Neural crest cell (in vitro differentiated cells): ENCODE data around the gene CERS5. TPM values are rescaled to one million over a fixed set of nuclear protein-coding genes. Genes with fewer than 3 reads are reported as not detected.
"Not testable (repeated sequence)": the region's sequence is repeated elsewhere in the genome, so short reads cannot be mapped to it uniquely, and the experiment has no call there.

ENCODE experiments used
- DNase-seq: peaks from one replicate; pipeline ENCODE4 v3.0.0; 2021; ENCODE audit warnings: low read depth, mixed read lengths, low spot score
- H3K27ac Mint-ChIP-seq: one replicate; pipeline ENCODE4 v1.8.0; 2021; ENCODE audit warnings: mild to moderate bottlenecking, mixed read lengths; ENCODE audit not compliant: unreplicated experiment
- H3K27me3 Mint-ChIP-seq: 2 replicates; pipeline ENCODE4 v1.8.0; 2021; ENCODE audit warnings: low read depth, mild to moderate bottlenecking, mixed read lengths
- H3K36me3 Mint-ChIP-seq: 2 replicates; pipeline ENCODE4 v1.8.0; 2021; ENCODE audit warnings: low read depth, mild to moderate bottlenecking, mixed read lengths
- H3K4me1 Mint-ChIP-seq: 2 replicates; pipeline ENCODE4 v1.8.0; 2021; ENCODE audit warnings: mixed read lengths
- H3K4me3 Mint-ChIP-seq: one replicate; pipeline ENCODE4 v1.8.0; 2021; ENCODE audit warnings: mild to moderate bottlenecking, mixed read lengths
- H3K9me3 Mint-ChIP-seq: 2 replicates; pipeline ENCODE4 v1.8.0; 2021; ENCODE audit warnings: mixed read lengths
- total RNA-seq: library from RNA; stranded (reverse); gene quantifications from 2 replicates; pipeline ENCODE4 v1.2.1, GENCODE V29; 2021
- TF ChIP-seq, protein P1 (sequence below): fragments of 200-600 bp; sonication (generic); conservative IDR thresholded peaks from 2 replicates; pipeline ENCODE4 v1.5.0; 2021; ENCODE audit warnings: antibody characterized with exemption, mild to moderate bottlenecking

Gene CERS5
- total RNA-seq, 1 donor from 2014 or later = 61.7 TPM

DNA sequence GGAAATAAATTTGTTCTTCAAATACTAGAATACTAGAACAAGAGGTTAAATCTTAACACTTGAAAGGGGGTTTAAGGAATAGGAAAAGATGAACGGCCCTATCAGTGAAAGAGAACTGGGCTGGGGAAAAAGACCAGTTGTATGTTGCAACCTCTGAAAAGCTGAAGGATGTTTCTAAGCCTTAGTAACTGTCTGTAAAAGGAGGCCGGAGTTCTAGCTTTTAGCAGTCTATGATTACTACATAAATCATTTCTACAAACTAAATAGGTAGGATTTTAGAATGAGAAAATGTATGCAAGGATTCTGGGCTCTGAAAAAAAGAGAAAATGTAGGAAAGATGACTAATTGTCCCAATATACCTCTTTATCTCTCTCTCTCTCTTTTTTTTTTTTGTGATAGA lies 4.9 kb downstream of the CERS5 start:
- Mint-ChIP-seq H3K36me3 (peaks cover 16% of the 10 kb centered on the region), H3K4me1 (peaks cover 24% of the 10 kb centered on the region), H3K4me3 (no peak overlapping the region), H3K9me3 (no peaks in the 10 kb centered on the region), H3K27me3 (no peaks in the 10 kb centered on the region), H3K27ac (no peak overlapping the region)
- TF ChIP-seq, protein P1, sequence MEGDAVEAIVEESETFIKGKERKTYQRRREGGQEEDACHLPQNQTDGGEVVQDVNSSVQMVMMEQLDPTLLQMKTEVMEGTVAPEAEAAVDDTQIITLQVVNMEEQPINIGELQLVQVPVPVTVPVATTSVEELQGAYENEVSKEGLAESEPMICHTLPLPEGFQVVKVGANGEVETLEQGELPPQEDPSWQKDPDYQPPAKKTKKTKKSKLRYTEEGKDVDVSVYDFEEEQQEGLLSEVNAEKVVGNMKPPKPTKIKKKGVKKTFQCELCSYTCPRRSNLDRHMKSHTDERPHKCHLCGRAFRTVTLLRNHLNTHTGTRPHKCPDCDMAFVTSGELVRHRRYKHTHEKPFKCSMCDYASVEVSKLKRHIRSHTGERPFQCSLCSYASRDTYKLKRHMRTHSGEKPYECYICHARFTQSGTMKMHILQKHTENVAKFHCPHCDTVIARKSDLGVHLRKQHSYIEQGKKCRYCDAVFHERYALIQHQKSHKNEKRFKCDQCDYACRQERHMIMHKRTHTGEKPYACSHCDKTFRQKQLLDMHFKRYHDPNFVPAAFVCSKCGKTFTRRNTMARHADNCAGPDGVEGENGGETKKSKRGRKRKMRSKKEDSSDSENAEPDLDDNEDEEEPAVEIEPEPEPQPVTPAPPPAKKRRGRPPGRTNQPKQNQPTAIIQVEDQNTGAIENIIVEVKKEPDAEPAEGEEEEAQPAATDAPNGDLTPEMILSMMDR = no peak
- no peak for DNase-seq

DNA sequence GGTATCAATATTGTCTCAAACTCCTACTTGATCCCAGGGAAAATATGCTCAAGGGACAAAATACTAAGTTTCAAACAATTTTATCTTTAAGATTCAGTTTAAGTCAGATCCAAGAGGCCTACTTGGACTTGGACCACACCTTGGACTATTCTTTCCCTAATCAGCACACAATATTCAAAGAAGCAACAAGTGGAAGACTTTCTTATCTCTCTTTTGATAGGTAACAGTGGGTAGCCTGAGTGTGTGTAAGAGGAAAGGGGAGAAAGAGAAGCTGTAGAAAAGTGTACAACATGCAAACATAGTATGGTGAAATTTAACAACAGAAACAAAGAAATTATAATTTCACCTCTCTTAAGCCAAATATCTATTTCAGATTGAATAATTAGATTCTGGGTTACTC lies 6.5 kb downstream of the CERS5 start:
- Mint-ChIP-seq H3K9me3 (no peaks in the 10 kb centered on the region), H3K36me3 (peaks cover 13% of the 10 kb centered on the region), H3K27ac (no peak overlapping the region), H3K4me3 (no peak overlapping the region), H3K4me1 (peaks cover 15% of the 10 kb centered on the region), H3K27me3 (no peaks in the 10 kb centered on the region)
- TF ChIP-seq, protein P1 = no peak
- DNase-seq = no peak

DNA sequence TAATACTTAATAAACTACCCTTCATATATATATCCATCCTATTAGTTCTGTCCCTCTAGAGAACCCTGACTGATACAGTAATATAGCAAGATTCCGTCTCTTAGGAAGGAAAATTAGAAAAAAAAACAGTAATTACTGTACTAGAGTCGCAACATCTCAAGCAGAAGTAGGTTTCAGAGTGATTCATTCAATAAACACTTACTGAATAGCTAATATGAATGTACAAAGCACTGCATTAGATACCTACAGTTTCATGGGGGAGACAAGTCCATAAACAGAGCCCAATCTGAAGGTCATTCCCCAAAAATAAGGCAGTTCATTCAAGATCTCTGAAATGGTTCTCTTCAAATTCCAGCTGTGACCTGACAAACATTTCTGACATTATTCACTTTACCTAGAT lies 9.9 kb downstream of the CERS5 start:
- no peak for DNase-seq
- no peaks in the 10 kb centered on the region for H3K27me3 Mint-ChIP-seq
- no peak overlapping the region for H3K27ac Mint-ChIP-seq
- H3K4me3 Mint-ChIP-seq = no peak overlapping the region
- H3K4me1 Mint-ChIP-seq = peaks cover 4% of the 10 kb centered on the region
- TF ChIP-seq, protein P1 = no peak
- no peaks in the 10 kb centered on the region for H3K9me3 Mint-ChIP-seq
- H3K36me3 Mint-ChIP-seq = peaks cover 8% of the 10 kb centered on the region

DNA sequence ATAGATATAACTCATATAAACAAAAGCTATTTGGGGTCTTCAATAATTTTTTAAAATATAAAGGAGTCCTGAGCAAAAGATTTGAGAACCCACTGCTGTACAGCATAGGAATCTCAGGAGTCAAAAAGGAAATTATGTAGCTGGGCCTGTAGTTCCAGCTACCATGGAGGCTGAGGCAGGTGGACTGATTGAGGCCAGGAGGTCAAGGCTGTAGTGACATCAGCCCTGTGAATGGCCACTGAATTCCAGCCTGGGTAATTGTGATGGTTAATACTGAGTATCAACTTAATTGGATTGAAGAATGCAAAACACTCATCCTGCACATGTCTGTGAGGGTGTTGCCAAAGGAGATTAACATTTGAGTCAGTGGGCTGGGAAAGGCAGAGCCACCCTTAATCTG lies 10.5 kb downstream of the CERS5 start:
- Mint-ChIP-seq H3K27ac (no peak overlapping the region), H3K36me3 (peaks cover 8% of the 10 kb centered on the region), H3K9me3 (no peaks in the 10 kb centered on the region), H3K4me1 (peaks cover 4% of the 10 kb centered on the region), H3K27me3 (no peaks in the 10 kb centered on the region), H3K4me3 (no peak overlapping the region)
- TF ChIP-seq, protein P1 = no peak
- DNase-seq = no peak

DNA sequence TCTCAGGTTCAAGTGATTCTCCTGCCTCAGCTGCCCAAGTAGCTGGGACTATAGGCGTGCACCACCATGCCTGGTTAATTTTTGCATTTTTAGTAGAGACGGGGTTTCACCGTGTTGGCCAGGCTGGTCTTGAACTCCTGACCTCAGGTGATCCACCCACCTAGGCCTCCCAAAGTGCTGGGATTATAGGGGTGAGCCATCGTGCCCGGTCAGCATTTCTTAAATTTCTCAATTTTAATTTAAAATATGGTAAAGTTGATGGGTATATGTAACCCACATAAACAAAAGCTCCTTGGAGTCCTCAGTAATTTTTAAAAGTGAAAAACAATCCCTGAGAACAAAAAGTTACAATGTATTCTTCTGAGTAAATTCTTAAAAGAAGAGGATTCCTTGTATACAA lies 12.2 kb downstream of the CERS5 start:
- not testable (repeated sequence) for H3K4me3 Mint-ChIP-seq, H3K27me3 Mint-ChIP-seq, H3K27ac Mint-ChIP-seq, H3K36me3 Mint-ChIP-seq, H3K4me1 Mint-ChIP-seq, DNase-seq, H3K9me3 Mint-ChIP-seq

DNA sequence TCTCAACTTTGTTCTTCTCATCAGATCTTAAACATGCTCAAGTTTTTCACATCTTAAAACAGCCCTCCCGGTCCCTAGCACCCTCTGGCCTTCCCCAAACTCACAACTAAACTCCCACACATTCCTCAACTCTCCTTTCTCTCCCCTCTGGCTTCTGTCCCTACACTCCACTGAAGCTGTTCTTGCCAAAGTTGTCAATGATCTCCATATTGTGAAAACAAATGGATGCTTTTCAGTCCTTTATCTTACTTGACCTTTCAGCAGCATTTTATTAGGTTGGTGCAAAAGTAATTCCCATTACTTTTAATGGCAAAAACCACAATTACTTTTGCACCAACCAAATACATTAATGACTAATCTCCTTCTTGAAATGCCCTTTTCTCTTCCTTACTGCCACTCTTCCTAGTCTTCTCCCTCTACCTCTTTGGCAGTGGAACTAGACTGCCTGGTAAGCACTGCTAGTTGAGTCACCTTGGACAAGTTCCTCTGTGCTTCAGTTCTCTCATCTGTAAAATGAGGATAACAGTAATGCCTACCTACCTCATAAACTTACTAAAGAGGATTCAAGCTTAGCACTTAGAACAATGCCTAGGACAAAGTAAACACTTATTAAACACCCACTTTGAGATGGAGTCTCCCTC lies 16.0 kb downstream of the CERS5 start:
- Mint-ChIP-seq H3K36me3 (no peaks in the 10 kb centered on the region), H3K27me3 (no peaks in the 10 kb centered on the region), H3K4me3 (no peak overlapping the region), H3K4me1 (no peaks in the 10 kb centered on the region), H3K27ac (no peak overlapping the region), H3K9me3 (no peaks in the 10 kb centered on the region)
- DNase-seq = no peak
- TF ChIP-seq, protein P1 = no peak
